Activated CD4-positive, CD25-positive, alpha-beta regulatory T cell treated with anti-CD3 and anti-CD28 coated beads, Interleukin-2, amount 50 U/mL, for 24 hours (primary cell): ENCODE results near the gene PPIL6.

Experiments
- ATAC-seq, 2 donors: fragments of 150-1000 bp; cut with Tn5 transposase; one replicate each; pipeline ENCODE4 v1.10.0; 2021; ENCODE audit warnings: mild to moderate bottlenecking in 1 of 2, moderate library complexity in 1 of 2

Gene PPIL6

DNA sequence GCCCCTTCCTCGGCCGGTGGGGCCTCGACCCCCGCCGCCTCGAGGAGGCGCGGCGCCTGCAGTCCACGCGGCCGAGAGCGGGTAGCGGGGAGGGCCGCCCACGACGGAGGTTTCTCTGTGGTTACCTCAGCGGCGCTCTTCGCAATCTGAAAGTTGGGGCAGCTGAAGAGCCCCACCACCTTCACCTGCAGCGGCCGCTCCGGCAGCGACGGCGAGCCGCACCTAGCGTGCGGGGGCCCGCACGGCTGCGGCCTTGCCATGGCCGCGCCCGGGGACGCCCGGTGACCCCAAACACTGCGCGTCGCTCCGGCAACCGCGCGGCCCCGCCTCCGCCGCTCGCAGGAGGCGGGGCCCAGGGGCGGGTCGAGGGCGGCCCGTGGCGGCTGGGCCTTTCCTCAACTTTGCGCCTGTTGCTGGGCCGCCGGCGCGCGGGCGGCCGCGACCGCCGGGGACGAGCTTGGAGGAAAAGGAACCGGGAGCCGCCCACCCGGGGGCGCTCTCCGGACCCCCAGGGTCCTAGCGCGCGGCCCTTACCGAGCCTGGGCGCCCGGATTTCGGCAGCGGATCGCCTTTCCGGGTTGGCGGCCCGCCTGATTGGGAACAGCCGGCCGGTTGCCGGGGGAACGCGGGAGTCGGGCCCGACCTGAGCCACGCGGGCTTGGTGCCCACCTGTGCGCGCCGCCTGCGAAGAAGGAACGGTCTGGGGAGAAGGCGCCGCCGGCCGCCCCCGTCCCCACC is at the start of gene PPIL6, which contains the start of gene SMPD2:
Gene PPIL6, minus strand, starts transcription at position 298 of the 738 bp plus-strand sequence. Its CDS starts 38 bp downstream, at position 260.
Gene SMPD2, plus strand, starts transcription at position 394 of the 738 bp plus-strand sequence. CDS start 398 bp downstream, outside the sequence.
- peak; percentile 86 to 89 for ATAC-seq

DNA sequence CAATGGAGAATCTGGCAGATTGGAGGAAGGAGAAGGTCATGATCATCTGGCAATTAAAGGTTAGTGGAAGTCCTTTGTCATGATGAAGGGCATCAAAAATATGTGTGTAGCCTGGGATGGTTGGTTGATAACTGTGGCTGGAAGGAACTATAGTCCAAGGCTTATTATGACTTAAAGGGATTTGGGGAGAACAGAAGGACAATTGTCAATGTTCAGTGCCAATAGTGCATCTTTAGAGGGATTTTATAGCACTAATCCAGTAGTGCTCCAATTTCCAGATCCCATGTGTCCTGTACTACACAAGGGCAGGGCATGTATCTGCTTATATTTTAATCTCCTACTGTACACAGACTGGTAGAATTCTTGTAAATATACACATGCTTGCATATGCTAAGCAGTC is 47.6 kb upstream of the PPIL6 start:
- ATAC-seq = no peak

DNA sequence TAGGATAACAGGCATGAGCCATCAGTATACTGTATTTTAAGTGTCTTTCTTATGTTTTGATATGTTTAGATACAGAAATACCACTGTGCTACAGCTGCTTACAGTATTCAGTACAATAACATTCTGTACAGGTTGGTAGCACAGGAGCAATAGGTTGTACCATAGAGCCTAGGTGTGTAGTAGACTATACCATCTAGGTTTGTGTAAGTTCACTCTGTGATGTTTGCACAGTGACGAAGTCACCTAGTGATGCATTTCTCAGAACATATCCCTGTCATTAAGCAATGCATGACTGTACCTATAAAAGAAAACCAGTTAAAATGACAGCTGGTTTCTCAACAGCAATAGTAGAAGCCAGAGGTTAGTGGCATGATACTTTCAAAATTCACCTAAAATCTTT is 45.6 kb upstream of the PPIL6 start:
- ATAC-seq = peak; percentile 11 to 18

DNA sequence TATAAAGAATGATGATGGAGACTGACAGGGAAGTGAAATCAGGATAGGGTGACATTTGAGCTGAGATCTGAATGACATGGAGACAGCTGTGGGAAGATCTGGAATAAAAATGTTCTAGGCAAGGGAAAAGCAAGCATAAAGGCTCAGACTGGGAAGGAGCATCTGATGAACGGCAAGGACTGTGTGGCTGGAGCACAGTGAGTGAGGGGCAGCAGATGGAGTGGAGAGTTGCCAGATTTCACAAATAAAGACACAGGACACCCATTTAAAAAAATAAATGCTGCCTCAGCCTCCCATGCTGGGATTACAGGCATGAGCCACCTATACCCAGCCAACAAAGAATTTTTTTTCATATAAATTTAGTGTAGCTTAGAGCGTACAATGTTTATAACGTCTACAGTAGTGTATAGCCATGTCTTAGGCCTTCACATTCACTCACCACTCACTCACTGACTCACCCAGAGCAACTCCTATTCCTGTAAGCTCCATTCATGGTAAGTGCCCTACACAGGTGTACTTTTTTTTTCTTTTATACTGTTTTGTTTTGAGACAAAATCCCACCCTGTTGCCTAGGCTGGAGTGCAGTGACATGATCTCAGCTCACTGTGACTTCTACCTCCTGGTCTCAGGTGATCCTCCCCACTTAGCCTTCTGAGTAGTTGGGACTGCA is 45.0 kb upstream of the PPIL6 start:
- no peak for ATAC-seq

DNA sequence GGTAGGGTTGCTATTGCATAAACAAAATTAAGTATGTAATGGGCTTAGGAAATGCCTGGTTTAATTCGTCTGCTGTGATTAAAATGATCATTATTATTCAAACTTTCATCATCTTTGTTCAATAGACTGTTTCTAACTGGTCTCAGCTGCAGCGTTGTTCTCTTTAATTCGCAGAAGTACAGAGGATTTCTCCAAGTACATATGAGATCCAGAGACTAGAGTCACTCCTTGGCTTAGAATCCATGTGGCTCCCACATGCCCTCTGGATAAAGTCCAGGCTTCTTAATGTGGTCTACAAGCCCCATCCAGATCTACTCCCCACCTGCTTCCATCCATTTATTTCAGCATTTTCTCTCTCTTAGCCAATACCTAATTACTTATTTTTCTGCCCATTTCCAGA is 43.7 kb upstream of the PPIL6 start:
- ATAC-seq = no peak

DNA sequence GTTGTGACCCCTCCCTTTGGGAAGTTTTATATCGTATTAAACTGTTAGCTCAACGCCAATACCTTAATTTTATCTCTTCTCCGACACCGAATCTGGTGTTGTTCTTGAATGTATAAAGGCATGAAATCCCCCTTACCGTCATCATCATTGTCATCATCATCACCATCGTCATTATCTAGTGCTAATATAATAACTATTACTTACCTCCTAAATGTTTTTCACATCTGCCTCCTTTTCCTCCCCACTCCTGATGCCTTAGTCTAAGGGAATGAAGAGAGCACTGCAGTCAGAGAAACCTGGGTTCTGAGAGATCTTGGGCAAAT is 43.3 kb upstream of the PPIL6 start:
- ATAC-seq = peak; percentile 5 to 9

DNA sequence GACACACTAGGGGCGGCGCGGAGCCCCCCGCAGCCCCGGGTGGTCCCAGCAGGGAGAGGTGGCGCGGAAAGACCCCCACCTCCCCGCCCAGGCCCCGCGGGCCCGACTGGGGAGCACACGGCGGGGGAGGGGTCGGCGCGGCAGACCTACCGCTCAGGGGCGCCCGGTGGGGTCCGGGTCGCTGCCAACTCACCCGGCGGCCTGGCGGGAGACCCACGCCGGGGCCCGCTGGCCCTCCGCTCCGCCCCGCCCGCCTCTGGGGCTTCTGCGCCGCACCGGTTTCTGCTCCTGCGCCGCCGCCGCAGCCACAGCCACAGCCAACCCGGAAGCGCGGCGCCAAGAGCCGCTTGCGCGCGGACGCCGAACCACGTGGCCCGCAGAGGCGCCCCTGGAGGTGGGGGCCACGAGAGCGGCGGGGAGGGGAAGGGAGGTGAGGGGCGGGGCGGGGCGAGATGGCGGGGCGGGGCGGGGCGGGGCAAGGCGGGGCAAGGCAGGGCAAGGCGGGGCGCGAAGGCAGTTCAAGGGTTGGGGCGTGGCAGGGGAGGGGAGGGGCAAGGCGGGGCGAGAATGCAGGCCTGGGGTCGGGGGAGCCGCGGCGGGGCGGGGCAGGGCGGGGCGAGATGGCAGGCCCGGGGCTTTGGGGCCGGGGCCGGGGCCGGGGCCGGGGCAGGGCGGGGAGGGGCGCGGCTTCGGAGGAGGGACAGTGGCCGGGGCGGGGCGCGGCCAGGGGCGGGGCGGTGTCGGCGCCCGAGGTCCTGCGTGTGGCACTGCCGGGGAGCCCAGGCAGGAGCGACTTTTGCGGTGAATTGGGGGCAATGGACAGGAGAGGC is 42.7 kb upstream of the PPIL6 start, which contains the start of gene ZBTB24:
Gene ZBTB24, minus strand, starts transcription at position 315 of the 830 bp plus-strand sequence. CDS start 1,193 bp downstream, outside the sequence.
- ATAC-seq = peak; percentile 84

DNA sequence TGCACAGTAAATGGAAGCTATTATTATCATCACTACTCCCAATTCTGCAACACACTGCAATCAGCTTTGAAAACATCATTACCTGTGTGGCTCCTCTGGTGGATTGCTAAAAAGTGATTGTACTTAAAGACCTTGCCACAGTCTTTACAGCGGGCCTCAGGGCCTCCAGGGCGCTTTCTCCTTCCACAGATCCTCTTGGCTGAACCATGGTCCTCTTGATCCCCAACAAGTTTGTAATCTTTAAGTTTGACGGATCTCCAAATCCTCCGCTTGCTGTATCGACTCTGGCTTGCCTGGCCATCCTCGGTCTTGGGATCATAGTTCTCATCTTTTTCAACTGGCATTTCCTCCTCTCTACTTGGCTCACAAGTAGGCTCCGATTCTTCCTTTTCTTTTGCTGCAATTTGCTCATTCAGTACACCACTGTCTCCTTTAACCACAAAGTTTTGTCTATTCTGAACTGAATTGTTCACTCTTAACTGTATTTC is 40.6 kb upstream of the PPIL6 start:
- ATAC-seq = no peak

DNA sequence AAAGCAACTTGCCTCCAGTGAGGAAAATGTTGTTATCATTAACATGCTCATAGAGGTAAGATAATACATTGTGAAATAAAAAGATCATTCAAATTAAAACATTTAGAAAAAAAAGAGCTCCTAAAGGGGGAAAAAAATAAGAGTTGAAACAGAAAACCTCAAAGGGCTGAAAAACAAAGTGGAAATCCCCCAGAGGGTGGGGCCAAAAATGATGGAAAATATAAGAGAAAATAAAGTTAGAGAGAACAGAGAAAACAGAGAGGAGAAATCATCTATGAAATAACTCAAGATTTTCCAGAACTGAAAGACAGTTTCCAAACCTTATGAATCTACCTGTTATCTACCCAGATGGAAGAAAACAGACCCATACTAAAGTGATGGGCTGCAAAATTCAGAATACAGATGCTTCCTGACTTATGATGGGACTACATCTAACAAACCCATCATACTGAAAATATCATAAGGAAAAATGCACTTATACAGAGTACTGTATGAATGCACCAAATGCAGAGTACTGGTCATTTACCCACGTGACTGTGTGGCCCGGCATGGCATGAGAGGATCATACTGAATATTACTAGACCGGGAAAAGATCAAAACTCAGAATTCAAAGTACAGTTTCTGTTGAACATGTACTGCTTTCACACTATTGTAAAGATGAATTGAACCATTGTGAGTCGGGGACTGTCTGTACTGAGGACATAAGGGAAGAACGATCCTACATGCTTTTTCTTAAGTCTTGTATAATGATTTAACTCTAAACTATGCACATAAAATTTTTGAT is 38.6 kb upstream of the PPIL6 start:
- no peak for ATAC-seq

DNA sequence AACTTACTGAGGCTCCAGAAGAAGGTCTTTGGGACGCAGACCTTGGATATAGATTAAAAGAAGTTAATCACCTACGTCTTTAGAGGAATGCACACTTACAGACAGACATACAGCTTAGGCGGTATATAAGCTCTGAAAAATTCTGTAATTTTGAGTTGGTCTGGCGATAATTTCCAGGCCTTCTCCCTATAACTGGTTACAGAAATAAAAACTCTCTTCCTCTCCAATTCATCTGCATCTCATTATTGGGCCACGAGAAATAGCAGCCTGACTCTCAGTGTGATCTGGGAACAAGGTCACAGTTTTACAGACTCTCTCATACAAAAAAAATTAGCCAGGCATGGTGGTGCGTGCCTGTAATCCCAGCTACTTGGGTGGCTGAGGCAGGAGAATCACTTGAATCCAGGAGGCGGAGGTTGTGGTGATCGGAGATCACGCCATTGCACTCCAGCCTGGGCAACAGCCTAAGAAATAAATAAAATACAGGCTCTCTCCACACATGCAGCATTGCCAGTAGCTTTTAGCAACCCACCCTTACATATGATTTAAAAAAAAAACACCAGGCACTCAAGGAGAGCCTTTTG is 37.9 kb upstream of the PPIL6 start:
- ATAC-seq = no peak

DNA sequence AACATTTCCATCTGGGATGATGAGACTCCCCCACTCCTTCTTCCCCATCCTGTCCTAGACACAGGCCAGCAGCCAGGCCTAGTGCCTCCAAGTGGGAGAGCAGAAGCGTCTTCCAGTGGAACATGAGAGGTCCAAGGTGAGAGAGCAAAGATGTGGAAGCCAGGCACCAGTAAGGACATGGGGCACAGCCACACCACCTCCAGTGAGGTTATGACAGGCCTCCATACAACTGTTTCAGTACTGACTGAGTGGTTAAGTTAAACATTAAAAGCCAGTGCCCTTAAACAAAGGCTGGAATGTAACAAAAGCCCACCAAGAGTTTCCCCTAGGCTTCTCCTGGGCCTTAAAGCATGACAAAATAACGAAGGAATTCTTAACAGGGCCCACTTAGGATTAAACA is 37.3 kb upstream of the PPIL6 start:
- ATAC-seq = no peak

DNA sequence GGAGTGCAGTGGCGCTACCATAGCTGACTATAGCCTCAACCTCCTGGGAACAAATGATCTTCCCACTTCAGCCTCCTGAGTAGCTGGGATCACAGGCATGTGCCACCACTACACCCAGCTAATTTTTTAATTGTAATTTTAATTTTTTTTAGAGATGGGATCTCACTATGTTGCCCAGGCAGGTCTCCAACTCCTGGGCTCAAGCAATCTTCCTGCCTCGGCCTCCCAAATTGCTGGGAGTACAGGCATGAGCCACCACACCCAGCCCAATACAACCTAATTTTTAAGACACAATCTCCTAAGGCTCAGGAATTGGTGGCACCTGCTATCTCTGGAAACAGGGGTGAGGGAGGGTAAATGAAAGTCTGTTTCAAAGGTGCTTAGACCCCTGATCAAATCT is 36.8 kb upstream of the PPIL6 start:
- ATAC-seq = no peak

DNA sequence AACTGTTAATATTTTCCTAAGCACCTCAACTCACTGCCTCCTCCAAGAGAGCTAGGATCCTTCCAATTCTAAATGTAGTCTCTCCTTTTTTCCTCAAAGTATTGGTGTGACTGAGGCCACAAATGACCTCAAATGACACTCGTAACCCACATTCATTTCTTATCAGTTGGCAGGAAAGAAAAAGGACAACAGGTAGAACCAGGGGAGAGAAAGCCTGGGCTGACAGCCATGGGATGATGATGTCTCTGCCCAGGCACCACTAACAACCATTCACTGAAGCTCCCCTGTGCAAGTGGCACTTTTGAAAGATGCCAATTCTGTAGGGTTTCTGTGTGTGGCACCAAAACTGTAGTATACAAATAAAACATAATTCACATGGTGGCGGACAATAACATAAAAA is 35.2 kb upstream of the PPIL6 start:
- ATAC-seq = no peak

DNA sequence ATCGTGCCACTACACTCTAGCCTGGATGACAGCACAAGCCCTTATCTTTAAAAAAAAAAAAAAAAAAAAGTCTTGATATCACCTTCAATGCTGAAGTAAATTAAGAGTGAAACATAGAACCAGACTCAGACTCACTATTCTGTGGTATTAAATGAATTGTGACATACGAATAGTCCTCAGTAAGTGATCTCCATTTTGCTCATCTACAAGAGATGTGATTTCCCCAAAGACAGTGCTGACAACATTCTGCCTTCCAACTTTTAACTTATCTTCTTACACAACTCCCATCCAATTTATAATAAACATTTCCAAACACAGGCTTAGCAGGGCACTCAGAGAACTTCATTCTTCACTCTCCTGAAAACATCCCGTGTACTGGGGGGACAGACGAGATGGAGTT is 34.6 kb upstream of the PPIL6 start:
- ATAC-seq = peak; percentile 59 to 71

DNA sequence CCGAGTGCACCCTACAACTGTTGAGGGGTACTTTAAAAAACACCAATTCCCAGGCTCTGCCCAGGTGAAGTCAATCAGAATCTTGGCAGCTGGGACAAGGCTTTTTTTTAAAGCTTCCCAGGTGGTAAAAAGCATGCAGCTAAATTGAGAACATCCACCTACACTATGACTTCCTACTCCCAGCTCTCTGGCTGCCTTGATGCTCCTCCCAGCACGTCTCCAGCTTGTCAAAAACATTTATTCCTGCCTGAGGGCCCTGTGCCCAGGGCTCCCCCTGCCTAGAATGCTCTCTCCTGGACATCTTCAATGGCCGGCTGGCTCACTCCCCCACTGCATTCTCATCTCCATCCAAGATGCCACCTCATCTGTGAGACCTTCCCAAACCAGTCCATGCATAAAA is 32.7 kb upstream of the PPIL6 start:
- ATAC-seq = no peak

DNA sequence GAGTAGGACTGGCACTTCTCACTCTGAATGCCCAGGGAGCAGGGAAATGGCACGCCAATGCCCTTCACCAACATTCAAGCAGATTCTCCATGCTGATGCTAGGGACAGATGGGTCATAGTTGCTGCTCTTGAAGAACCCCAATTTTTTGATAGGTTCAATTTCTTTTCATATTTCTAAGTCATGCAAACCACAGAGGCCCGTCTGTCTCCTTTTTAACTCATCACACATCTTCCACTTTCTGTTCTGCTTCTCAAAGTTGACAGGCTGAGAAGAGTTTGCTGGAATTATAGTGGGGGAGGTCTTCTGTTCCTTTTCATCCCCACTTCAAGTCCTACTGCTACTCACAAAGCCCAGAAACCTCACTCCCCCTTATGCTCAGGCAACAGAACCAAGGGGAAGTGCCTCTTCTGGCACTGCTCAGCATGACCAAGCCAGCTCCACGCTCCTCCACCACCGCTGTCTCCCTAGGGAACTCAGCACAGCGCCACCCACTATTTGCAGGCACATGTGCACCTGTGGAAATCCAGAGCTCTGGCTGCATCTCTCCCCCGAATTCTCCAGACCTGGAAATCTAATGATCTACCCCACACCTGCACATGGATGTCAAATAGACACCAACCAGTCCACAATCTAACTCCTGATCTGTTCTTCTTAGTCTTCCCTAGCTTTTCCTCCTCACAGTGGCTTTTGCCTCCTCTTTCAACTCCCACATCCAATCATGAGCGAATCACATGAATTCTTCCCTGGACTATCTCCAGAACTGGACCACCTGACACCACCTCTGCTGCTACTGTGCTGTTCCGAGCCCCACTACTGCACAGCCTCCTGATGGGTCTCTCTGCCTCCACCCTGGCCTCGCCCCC is 31.9 kb upstream of the PPIL6 start:
- ATAC-seq = peak; percentile 58 to 74

DNA sequence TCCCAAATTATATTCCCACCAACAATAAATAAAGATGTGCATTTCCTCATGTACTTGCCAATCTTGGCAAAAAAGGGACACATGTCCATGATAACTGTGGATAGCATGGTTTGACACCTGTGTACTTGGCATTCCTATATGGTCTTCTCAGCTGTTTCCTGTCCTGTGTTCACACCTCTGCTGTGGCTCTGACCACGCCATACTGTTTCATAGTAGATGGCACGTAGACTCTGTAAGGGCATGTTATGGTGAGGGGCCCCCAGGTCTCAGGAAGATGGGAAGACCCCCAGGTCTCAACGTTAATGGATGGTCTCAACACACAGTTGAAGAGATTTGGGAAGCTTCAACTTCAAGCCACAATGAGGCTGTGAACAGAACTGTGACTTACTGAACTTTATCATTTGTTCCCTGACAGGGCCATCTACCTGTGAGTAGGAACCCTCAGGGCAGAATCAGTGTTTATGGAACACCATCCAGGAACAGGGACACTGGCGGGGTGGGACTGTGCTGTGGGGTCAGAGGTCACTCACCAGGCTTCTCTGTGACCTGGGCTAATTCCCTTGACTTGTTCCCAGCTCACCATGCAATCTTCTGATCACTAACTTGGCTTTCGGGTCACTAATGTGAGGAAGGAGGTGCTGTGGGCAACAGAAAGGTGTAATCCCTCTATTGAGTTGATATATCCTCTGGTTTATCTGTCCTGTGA is 30.8 kb upstream of the PPIL6 start:
- no peak for ATAC-seq

DNA sequence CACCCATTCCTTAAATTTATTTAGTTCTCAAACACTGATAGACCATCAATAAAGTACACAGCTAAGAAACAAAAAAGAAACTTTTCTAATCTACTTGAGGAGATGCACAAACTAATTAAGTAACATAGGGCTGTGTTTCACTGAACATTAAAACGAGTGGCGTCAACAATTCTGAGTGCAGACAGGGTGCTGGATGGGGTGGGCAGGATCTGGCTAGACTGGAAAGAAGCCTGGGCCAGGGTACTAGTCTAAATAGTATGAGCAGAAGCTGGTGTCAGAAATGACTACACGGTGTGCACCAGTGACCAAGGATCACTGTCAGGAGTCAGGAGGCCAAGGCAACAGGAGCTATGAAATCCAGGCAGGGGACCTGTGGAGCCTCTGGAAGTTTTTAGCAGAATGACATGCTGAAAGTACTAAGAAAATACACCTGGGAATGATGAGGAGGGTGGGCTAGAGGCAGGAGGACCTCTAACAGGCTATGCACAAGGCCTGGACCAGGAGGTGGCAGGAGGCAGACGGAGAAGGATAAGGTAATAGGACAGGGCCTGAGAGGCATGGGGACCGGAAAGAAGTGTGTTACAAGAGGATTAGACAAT is 29.3 kb upstream of the PPIL6 start:
- no peak for ATAC-seq

DNA sequence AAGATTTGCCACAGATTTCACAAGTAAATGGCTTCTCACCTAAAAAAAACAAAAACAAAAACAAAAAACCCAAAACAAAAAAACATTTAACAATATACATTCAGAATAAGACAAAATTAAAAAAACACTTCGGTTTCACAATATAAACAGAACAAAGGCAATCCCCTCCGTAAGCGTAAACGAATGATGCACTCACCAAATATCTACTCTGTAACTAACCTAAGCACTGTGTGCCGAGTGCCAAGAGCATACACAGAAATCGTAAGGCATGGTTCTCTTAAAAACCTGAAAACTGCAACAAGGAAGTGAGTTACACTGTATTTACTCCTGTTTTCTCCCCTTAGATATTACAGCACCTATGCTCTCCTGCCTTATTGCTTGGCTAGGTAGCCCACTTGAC is 27.3 kb upstream of the PPIL6 start:
- ATAC-seq = no peak
